Measurements from ENCODE around the gene PPHLN1.
"Not testable (repeated sequence)": the region's sequence is repeated elsewhere in the genome, so short reads cannot be mapped to it uniquely, and the experiment has no call there.

Gene PPHLN1

GRCh38 chr12:42364692-42365091 lies 38.7 kb downstream of the PPHLN1 start:
- DNase-seq = no peak

GRCh38 chr12:42365486-42365885 lies 39.5 kb downstream of the PPHLN1 start:
- no peak for DNase-seq

GRCh38 chr12:42370013-42370412 lies 44.0 kb downstream of the PPHLN1 start:
- DNase-seq = no peak

DNA sequence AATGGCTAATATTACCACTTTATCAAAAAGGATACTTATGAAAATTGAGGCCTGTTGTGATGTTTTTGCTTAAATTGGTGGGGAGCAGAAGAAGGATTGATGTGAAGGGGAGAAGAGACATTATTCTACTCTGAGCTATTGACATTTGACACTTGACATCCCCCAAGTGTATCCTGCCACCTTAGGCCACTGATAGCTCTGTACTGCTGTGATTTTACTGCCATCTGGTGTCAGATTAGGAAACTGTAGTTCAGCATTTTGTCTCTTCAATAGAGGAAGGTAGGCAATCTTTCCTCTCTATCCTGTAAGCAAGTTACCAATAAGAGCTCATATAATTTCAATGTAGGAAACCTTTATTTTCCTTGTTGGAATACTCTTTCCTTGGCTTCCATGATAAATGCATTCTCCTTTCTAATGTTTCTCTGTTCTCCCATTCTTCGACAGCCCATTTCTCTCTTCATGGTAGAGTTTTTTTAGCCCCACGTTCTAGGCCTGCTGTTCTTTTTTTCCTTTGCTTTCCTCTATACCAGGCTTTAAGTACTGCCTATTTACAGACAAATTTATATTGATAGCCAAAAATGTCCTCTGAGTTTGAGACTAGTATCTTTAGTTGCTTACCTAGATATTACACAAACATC lies 46.3 kb downstream of the PPHLN1 start:
- DNase-seq = peak in 3 of 56 donors; percentile 0 to 21 (median 15)

GRCh38 chr12:42373669-42374068 lies 47.7 kb downstream of the PPHLN1 start:
- no peak for DNase-seq

- no peak for DNase-seq
Measured at GRCh38 chr12:42380733-42381132, 54.8 kb downstream of the PPHLN1 start.

DNA sequence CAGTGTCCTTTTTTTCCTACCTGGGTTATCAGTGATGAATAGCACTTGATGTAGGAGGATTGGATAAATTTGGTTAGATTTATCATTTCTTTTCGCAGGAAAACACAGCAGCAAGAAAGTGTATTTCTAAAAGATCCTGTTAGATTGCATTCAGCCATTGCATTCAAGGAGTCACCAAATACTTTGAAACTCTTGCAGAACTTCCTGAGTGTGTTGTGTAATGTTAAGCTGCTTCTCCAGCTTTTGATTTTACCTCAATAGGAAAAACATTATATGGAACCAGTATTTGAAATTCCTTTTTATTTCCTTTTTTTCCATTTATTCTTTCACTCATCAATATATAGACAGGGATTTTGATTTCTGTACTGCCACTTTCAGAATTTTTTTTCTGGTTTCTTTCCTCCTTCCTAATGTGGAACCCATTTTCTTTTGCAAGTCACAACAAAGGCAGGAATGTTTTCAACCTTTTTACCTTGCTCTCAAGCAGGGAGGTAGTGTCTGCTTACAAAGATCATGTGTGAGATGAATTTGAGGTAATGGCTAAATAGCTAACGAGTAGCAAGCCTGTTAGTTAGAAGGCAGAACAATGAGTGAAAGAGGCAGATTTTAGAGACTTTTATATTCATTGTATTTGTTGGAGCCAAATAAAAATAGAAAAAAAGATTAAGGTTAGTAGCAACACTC lies 56.2 kb downstream of the PPHLN1 start:
- no peak for DNase-seq

GRCh38 chr12:42385326-42385841 lies 59.4 kb downstream of the PPHLN1 start:
- DNase-seq = no peak

DNA sequence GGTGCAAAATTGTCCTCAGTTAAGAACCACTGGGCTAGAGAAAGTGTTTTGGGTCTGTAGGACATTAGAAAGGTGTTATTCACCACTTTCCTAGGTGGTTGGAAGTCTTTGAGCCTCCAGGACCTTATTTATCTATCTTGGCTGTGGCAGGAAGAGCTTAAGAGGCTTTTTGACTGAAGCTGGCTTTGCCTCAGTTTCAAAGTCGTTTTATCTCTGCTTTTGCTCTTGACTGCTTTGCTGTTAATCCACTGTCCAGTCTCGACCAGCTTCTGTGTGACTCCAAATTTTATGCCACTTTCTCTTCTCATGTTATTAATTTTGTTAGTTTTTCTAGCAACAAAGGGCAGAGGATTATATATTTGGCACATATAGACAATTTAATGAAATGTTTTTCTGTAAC lies 60.3 kb downstream of the PPHLN1 start:
- DNase-seq = no peak

GRCh38 chr12:42388086-42388485 lies 62.1 kb downstream of the PPHLN1 start:
- DNase-seq = not testable (repeated sequence)

GRCh38 chr12:42394429-42394828 lies 68.5 kb downstream of the PPHLN1 start:
- no peak for DNase-seq

DNA sequence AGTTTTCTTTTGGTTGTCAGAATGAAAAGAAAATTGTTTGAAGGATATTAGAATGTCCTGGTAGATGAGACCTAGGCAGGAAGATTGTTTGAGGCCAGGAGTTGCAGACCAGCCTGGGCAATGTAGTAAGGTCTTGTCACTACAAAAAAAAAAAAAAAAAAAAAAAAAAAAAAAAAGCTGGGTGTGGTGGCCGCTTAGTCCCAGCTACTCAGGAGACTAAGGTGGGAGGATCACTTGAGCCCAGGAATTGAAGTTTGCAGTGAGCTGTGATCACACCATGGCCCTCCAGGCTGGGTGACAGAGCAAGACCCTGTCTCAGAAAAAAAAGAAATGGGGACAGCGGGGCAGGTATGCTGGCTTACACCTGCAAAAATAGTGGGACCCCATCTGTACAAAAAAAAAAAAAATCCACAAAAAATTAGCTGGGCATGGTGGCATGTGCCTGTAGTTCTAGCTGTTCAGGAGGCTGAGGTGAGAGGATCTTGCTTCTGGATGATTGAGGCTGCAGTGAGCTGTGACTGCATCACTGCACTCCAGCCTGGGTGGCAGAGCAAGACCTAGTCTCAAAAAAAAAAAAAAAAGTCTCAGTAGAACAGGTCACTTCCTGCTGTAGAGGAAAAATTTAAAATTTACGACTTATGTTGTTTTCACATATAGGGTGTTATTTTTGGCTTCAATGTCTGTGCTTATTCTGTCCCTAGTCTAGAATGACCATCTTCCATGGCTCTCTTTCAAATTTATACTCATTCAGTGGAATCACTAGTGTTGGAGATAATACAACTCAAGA lies 70.7 kb downstream of the PPHLN1 start:
- no peak for DNase-seq

GRCh38 chr12:42402821-42403411 lies 76.9 kb downstream of the PPHLN1 start:
- no peak for DNase-seq

- no peak for DNase-seq
Measured at GRCh38 chr12:42407306-42407705, 81.3 kb downstream of the PPHLN1 start.

DNA sequence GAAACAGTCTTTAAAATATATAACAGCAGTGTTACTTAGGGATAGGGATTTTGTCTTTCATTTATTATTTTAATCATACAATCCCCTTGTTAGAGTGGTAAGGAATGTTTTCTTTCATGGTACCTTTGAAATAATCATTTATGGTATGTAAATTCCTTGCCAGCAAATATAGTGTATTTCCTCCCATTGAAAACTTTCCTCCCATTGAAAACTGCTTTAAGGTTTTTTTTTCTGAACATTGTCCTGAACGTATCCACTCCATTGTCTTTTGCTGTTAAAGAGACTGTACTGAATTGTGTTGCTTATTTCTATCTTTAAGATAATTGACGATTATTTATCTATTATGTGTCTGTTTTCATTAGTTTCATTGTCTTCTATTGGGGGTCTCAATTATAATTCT lies 83.5 kb downstream of the PPHLN1 start:
- DNase-seq = no peak

DNA sequence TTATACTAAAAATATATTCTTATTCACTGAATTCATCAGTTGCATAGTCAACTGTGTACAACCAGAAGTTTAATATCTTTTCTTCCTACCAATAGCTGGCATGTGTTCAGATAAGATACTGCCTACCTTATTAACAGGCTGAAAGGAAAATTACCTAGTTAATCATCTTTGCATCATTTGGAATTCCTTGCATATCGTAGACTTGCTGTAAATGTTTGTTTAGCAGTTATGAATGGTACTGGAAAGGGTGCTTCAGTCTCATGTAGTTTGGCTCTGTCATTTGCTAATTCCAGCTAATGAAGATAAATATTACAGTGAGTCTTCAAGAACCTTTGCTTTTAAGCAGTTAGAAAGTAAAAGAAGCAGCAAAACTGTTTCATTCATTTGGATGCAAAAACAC lies 84.4 kb downstream of the PPHLN1 start:
- no peak for DNase-seq

GRCh38 chr12:42420395-42420794 lies 94.4 kb downstream of the PPHLN1 start:
- DNase-seq = no peak

DNA sequence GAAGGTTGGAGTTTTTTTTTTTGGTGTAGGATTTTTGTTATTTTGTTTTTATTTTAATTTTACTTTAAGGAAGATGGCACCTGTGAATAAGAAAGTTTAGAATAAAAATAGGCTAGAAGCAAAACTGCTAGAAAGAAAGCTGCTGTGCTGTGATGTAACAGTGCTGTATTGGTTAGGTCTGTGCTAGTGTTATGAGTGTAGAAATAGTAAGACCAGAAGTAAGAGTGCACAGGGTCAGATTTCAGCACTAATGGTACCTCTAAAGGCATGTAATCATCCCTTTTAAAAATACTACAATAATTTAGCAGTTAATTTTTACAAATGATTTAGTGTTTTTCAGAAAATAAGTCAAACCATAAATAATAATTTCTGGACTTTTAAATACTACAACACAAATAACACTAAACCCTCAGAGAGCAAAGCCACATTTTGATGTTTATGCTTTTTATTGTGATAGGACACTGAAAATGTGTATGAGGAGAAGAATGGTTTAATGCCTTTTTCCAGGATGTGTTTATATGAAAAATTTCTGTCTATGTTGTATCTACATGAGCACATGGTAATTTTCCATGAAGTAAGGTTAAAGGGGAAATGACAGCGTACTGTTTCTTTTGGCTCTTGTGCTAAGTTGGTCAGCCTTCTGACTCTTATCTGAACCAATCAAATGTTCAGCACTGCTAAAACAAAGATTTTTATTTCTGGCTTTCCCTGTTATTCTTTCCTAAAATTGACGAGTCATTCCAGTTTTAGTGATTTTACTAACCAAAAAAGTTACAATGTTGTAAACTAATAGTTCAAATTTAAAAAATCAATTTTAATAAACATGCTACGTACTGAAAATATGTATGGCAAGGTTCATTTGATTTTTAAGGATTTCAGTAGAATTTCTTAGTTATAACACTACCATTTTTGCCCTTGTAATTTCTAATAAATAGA lies 96.1 kb downstream of the PPHLN1 start:
- no peak for DNase-seq

- DNase-seq = no peak
Measured at GRCh38 chr12:42422785-42423184, 96.8 kb downstream of the PPHLN1 start.

DNA sequence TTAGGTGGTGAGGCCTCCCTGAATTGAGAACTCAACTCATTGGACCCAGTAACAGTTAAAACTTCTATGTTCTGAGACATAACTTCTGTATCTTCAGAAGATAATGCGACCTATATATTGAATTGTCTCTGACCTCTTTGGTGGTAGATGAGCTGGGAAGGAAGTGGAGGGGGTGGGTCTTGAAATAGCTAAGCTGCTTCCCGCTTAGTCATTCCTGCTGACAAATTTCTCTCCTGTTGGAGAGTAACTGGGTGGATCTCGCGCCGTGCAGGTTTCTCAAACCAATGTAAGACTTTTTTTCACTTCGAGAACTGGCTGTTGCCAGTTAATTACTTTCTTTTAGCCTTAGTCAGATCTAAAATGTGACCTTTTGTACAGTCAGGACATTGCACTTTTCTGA lies 100.8 kb downstream of the PPHLN1 start:
- DNase-seq = peak in 2 of 56 donors; percentile 1 to 13

GRCh38 chr12:42428850-42429249 lies 102.9 kb downstream of the PPHLN1 start:
- DNase-seq = no peak
